Activated T-helper 1 cell treated with anti-CD3 and anti-CD28 coated beads, Interleukin-12 subunit alpha, Interleukin-12 subunit beta, Interleukin-2, Interleukin-4 antibody, amounts not matched to agents 30 ng/mL and 10 ng/mL and 1 ng/mL, durations not matched to agents 14 hours and 24 hours and 36 hours (primary cell): Measurements from ENCODE around the gene ZC3H7B. TPM values are rescaled to one million over a fixed set of nuclear protein-coding genes. Genes with fewer than 3 reads are reported as not detected.

Experiments
- total RNA-seq: library from RNA; stranded (reverse); gene quantifications from 2 replicates; pipeline ENCODE4 v1.2.3, GENCODE V29; 2022

The ZC3H7B gene
- total RNA-seq, 1 donor from 2014 or later, result 77.1 TPM

Other genes starting within 250 kb of the ZC3H7B start
- gene EP300, start 208.9 kb upstream of the ZC3H7B start, total RNA-seq, result 69.2 and 85.8 TPM in 2 replicates
- 51.9 and 56.6 TPM in 2 replicates for gene L3MBTL2, start 96.2 kb upstream of the ZC3H7B start, total RNA-seq
- 0.36 and 0.66 TPM in 2 replicates for gene CHADL, start 60.6 kb upstream of the ZC3H7B start, total RNA-seq
- 197 and 199 TPM in 2 replicates for gene RANGAP1, start 15.3 kb upstream of the ZC3H7B start, total RNA-seq
- gene TEF, start 80.4 kb downstream of the ZC3H7B start, total RNA-seq, result 1.6 and 2.1 TPM in 2 replicates
- gene TOB2, start 145.3 kb downstream of the ZC3H7B start, total RNA-seq, result 46.0 and 46.4 TPM in 2 replicates
- gene PHF5A, start 167.2 kb downstream of the ZC3H7B start, total RNA-seq, result 83.7 and 96.8 TPM in 2 replicates
- gene ACO2, start 167.6 kb downstream of the ZC3H7B start, total RNA-seq, result 99.1 and 101 TPM in 2 replicates
- gene POLR3H, start 242.9 kb downstream of the ZC3H7B start, total RNA-seq, result 51.8 and 52.0 TPM in 2 replicates